H1 (cell line): ENCODE results near the gene COL20A1. TPM values are rescaled to one million over a fixed set of nuclear protein-coding genes. Genes with fewer than 3 reads are reported as not detected.

Source experiments
- BACH1 ChIP-seq: IDR thresholded peaks from 2 replicates; pipeline ENCODE4 v1.6.1; 2012; ENCODE audit warnings: low read length, improper control_type of control experiment
- CBX8 ChIP-seq: fragments of 300-800, 300-1000 bp; sonication (generic); IDR thresholded peaks from 2 replicates; pipeline ENCODE4 v1.7.1; 2016; ENCODE audit warnings: low read depth, low read length, borderline replicate concordance
- CTCF ChIP-seq, 3 experiments: IDR thresholded peaks; 1 replicate in 2 of 3; 2 replicates in 1 of 3; pipeline versions ENCODE4 v1.5.1 to v1.6.1; 2011; ENCODE audit warnings: low read length in 3 of 3, mild to moderate bottlenecking in 3 of 3, inconsistent platforms in 2 of 3, low read depth in 1 of 3, moderate library complexity in 1 of 3; ENCODE audit not compliant: insufficient read depth in 1 of 3; ENCODE audit errors: control extremely low read depth in 1 of 3
- HDAC6 ChIP-seq: IDR thresholded peaks from one replicate; pipeline ENCODE4 v1.7.1; 2012; ENCODE audit warnings: low read depth, mild to moderate bottlenecking, inconsistent platforms, low read length, moderate library complexity
- RNF2 ChIP-seq: fragments of 200-900, 300-1000 bp; sonication (generic); IDR thresholded peaks from 2 replicates; pipeline ENCODE4 v1.7.1; 2016; ENCODE audit warnings: borderline replicate concordance, low read depth, mild to moderate bottlenecking, antibody characterized with exemption, low read length; ENCODE audit not compliant: poor library complexity, severe bottlenecking; ENCODE audit errors: missing control alignments
- SP1 ChIP-seq: IDR thresholded peaks from 2 replicates; pipeline ENCODE4 v1.6.1; 2011; ENCODE audit warnings: low read depth, low read length
- SRF ChIP-seq: IDR thresholded peaks from 2 replicates; pipeline ENCODE4 v1.6.1; 2011; ENCODE audit warnings: mild to moderate bottlenecking, low read depth, low read length, moderate library complexity
- TAF1 ChIP-seq: IDR thresholded peaks from 2 replicates; pipeline ENCODE4 v1.6.1; 2011; ENCODE audit warnings: mild to moderate bottlenecking, low read depth, low read length
- polyA plus RNA-seq, 7 experiments: library from polyadenylated mRNA; depleted of rRNA in 3 of 7; stranded (reverse) in 5 of 7; unstranded in 2 of 7; fragments of >200 nt in 5 of 7; fragments of 200-250 nt in 2 of 7; gene quantifications; 1 replicate in 5 of 7; 2 replicates in 1 of 7; 4 replicates in 1 of 7; pipeline versions ENCODE4 v1.2.1 to v1.2.3, GENCODE V29; 2011 to 2013; ENCODE audit warnings: missing spikeins in 2 of 7, mixed read lengths in 2 of 7
- total RNA-seq: library from RNA; stranded (reverse); fragmentation: NEBNext Ultra II Directional; extraction: Animal tissue kit (Norgen Biotek cat#: 25700); gene quantifications from 2 replicates; pipeline ENCODE4 v1.2.1, GENCODE V29; 2021

Gene COL20A1
- total and polyA plus RNA-seq, 2 of the 8 experiments (the other 6 are each of a cell fraction or from before 2014, with no cell fraction given): 0.19 to 0.21 TPM

GRCh38 chr20:63293456-63293855, 470 bp downstream of the COL20A1 start (continued):
- no peak for TF ChIP-seq CBX8
- TF ChIP-seq SP1: no peak
- no peak for TF ChIP-seq TAF1
- TF ChIP-seq SRF: no peak
- no peak for TF ChIP-seq RNF2
- no peak for TF ChIP-seq BACH1
- no peak for TF ChIP-seq HDAC6
- no peak for TF ChIP-seq CTCF (IDR thresholded peaks at IDR 0.05; ENCODE audit: control extremely low read depth in 1 of 3, insufficient read depth in 1 of 3, low read depth in 1 of 3, low read length in 3 of 3)
- TF ChIP-seq, all 59 proteins: peak for 0
